Lung (tissue), 12 donors: ENCODE measurements around the gene TALDO1. TPM values are rescaled to one million over a fixed set of nuclear protein-coding genes. Genes with fewer than 3 reads are reported as not detected.

ENCODE experiments used
- ATAC-seq: fragments of 200-7000 bp; cut with Tn5 transposase; one replicate; pipeline ENCODE4 v1.9.1; 2020; ENCODE audit warnings: moderate number of reproducible peaks; ENCODE audit not compliant: insufficient read depth, low FRiP score
- DNase-seq, 3 donors: peaks; one replicate each; pipeline ENCODE4 v3.0.0-alpha.2; 2013 to 2017
- H3K27ac ChIP-seq, 2 donors: one replicate each; pipeline ENCODE4 v1.5.1; 2013; ENCODE audit warnings: mild to moderate bottlenecking in 2 of 2, moderate library complexity in 2 of 2, control low read depth in 1 of 2, inconsistent platforms in 1 of 2, low read depth in 1 of 2, low read length in 1 of 2
- H3K27me3 ChIP-seq, 3 donors: one replicate each; pipeline ENCODE4 v1.5.1; 2013; ENCODE audit warnings: low read length in 2 of 3; ENCODE audit not compliant: control insufficient read depth in 3 of 3, insufficient read depth in 3 of 3
- H3K36me3 ChIP-seq, 4 donors: one replicate each; pipeline ENCODE4 v1.5.1; 2013; ENCODE audit warnings: low read length in 4 of 4, mild to moderate bottlenecking in 1 of 4, moderate library complexity in 1 of 4; ENCODE audit not compliant: control insufficient read depth in 4 of 4, insufficient read depth in 4 of 4
- H3K4me1 ChIP-seq, 5 donors: one replicate each; pipeline ENCODE4 v1.5.1; 2013; ENCODE audit warnings: low read length in 5 of 5, mild to moderate bottlenecking in 2 of 5, moderate library complexity in 1 of 5; ENCODE audit not compliant: control insufficient read depth in 5 of 5, insufficient read depth in 5 of 5
- H3K4me3 ChIP-seq: one replicate; pipeline ENCODE4 v1.5.1; 2013; ENCODE audit warnings: mild to moderate bottlenecking, control low read depth, moderate library complexity
- H3K9ac ChIP-seq, 2 donors: one replicate each; pipeline ENCODE4 v1.5.1; 2013; ENCODE audit warnings: low read length in 2 of 2, control low read depth in 1 of 2; ENCODE audit not compliant: insufficient read depth in 1 of 2
- H3K9me3 ChIP-seq, 4 donors: one replicate each; pipeline ENCODE4 v1.5.1; 2013; ENCODE audit warnings: low read length in 3 of 4, mild to moderate bottlenecking in 1 of 4, moderate library complexity in 1 of 4; ENCODE audit not compliant: control insufficient read depth in 4 of 4, insufficient read depth in 3 of 4
- CTCF ChIP-seq: IDR thresholded peaks from 2 replicates; pipeline ENCODE4 v1.5.1; 2012; ENCODE audit warnings: mild to moderate bottlenecking; ENCODE audit errors: control extremely low read depth, extremely low read depth
- WGBS, 2 donors: extraction: QIAGEN DNeasy Blood & Tissue Kit; methylation state at CpG; one replicate each; pipeline ENCODE4 v1.1.7; 2013; 5-methylcytosine and 5-hydroxymethylcytosine counted together
- polyA plus RNA-seq, 2 donors: library from polyadenylated mRNA; stranded (reverse); fragments of 200-250 nt; gene quantifications; one replicate each; pipeline ENCODE4 v1.2.1, GENCODE V29; 2013
- total RNA-seq, 2 donors: library from RNA; depleted of rRNA in 1 of 2; stranded (reverse); fragments of >200 nt in 1 of 2; gene quantifications; one replicate each; pipeline ENCODE4 v1.2.1, GENCODE V29; 2014 to 2021
- donor health status: control.
- donor health status: control.
- donor health status: Bipolar disorder and iron deficiency.
- donor health status: healthy.
- donor health status: DM: yes; HTN: yes; CAD: no.

Gene TALDO1
- total and polyA plus RNA-seq, 4 donors: 128 to 311 (median 239) TPM

GRCh38 chr11:802018-802617 lies 54.9 kb downstream of the TALDO1 start:
- H3K27ac ChIP-seq: no peak overlapping the region
- TF ChIP-seq CTCF: no peak
- DNase-seq (no peak), ATAC-seq (no peak)
- H3K36me3 ChIP-seq: peaks cover 0 to 16% (median 3%) of the 10 kb centered on the region in 4 donors
- no peak overlapping the region for H3K4me3 ChIP-seq
- no peaks in the 10 kb centered on the region for H3K27me3 ChIP-seq
- no peak overlapping the region for H3K9ac ChIP-seq
- H3K4me1 ChIP-seq: peaks cover 0 to 17% (median 9%) of the 10 kb centered on the region in 5 donors
- no peaks in the 10 kb centered on the region for H3K9me3 ChIP-seq
- 95 to 98% methylated on average over 21 of the region's 21 CpGs for WGBS, 2 donors

- 94 to 96% methylated on average over 27 to 28 of the region's 28 CpGs for WGBS, 2 donors
- Histone ChIP-seq H3K36me3 (peaks cover 0 to 16% (median 3%) of the 10 kb centered on the region in 4 donors), H3K27ac (no peak overlapping the region), H3K4me1 (peaks cover 0 to 15% (median 9%) of the 10 kb centered on the region in 5 donors), H3K9ac (no peak overlapping the region), H3K27me3 (no peaks in the 10 kb centered on the region), H3K4me3 (no peak overlapping the region), H3K9me3 (no peaks in the 10 kb centered on the region)
- DNase-seq (no peak), ATAC-seq (no peak)
- no peak for TF ChIP-seq CTCF
These were observed 55.6 kb downstream of the TALDO1 start for GRCh38 chr11:802693-803466.

- Histone ChIP-seq H3K36me3 (peaks cover 0 to 16% (median 3%) of the 10 kb centered on the region in 4 donors), H3K9me3 (no peaks in the 10 kb centered on the region), H3K27me3 (no peaks in the 10 kb centered on the region), H3K4me3 (no peak overlapping the region), H3K9ac (no peak overlapping the region), H3K4me1 (peaks cover 0 to 18% (median 10%) of the 10 kb centered on the region in 5 donors), H3K27ac (no peak overlapping the region)
- no peak for TF ChIP-seq CTCF
- DNase-seq: no peak
- no peak for ATAC-seq
- 93 to 95% methylated on average over 8 of the region's 8 CpGs for WGBS, 2 donors
These were observed 56.1 kb downstream of the TALDO1 start for GRCh38 chr11:803467-803742.
